GM23338 (cell line): Measurements from ENCODE around the gene ZCCHC24. TPM values are rescaled to one million over a fixed set of nuclear protein-coding genes. Genes with fewer than 3 reads are reported as not detected.

ENCODE experiments used
- ATAC-seq: fragments of 200-7000 bp; cut with Tn5 transposase; 3 replicates; pipeline ENCODE4 v1.9.1; 2020
- DNase-seq: peaks from one replicate; pipeline ENCODE4 v3.0.0-alpha.2; 2015; ENCODE audit warnings: low spot score
- H2AFZ ChIP-seq: fragments of 200-600 bp; sonication (generic); 2 replicates; pipeline ENCODE4 v1.8.0; 2016; ENCODE audit warnings: antibody characterized with exemption, mild to moderate bottlenecking, moderate library complexity
- H3F3A ChIP-seq: fragments of 200-600 bp; sonication (generic); replicated peaks from 2 replicates; pipeline ENCODE4 v1.8.0; 2017; ENCODE audit warnings: antibody characterized with exemption, mixed run types, low read depth
- H3K27ac ChIP-seq: fragments of 200-600 bp; sonication (generic); 2 replicates; pipeline ENCODE4 v1.6.1; 2016; ENCODE audit warnings: low read depth
- H3K27me3 ChIP-seq: fragments of 200-600 bp; sonication (generic); 2 replicates; pipeline ENCODE4 v1.8.0; 2016; ENCODE audit warnings: mild to moderate bottlenecking, mixed run types, moderate library complexity; ENCODE audit not compliant: insufficient read depth
- H3K36me3 ChIP-seq: fragments of 200-600 bp; sonication (generic); 2 replicates; pipeline ENCODE4 v1.8.0; 2016; ENCODE audit warnings: mild to moderate bottlenecking; ENCODE audit not compliant: insufficient read depth
- H3K4me1 ChIP-seq: fragments of 200-600 bp; sonication (generic); 2 replicates; pipeline ENCODE4 v1.8.0; 2016; ENCODE audit warnings: mild to moderate bottlenecking, moderate library complexity; ENCODE audit not compliant: insufficient read depth
- H3K4me2 ChIP-seq: fragments of 200-600 bp; sonication (generic); 2 replicates; pipeline ENCODE4 v1.7.1; 2017; ENCODE audit warnings: mixed run types
- H3K4me3 ChIP-seq: fragments of 200-600 bp; sonication (generic); 2 replicates; pipeline ENCODE4 v1.6.1; 2016; ENCODE audit warnings: mixed run types
- H3K79me2 ChIP-seq: fragments of 200-600 bp; sonication (generic); replicated peaks from 2 replicates; pipeline ENCODE4 v1.8.0; 2017; ENCODE audit warnings: mild to moderate bottlenecking; ENCODE audit not compliant: insufficient read depth
- H3K9me2 ChIP-seq: fragments of 200-600 bp; sonication (generic); 2 replicates; pipeline ENCODE4 v1.8.0; 2017; ENCODE audit not compliant: insufficient read depth
- H4K20me1 ChIP-seq: fragments of 200-600 bp; sonication (generic); replicated peaks from 2 replicates; pipeline ENCODE4 v1.8.0; 2017; ENCODE audit warnings: mild to moderate bottlenecking; ENCODE audit not compliant: insufficient read depth
- H3K27ac Mint-ChIP-seq: 2 replicates; pipeline ENCODE4 v1.8.0; 2020; ENCODE audit warnings: inconsistent platforms, mild to moderate bottlenecking, moderate library complexity, mixed read lengths
- H3K27me3 Mint-ChIP-seq: 3 replicates; pipeline ENCODE4 v1.8.0; 2022; ENCODE audit warnings: low read depth, mild to moderate bottlenecking, moderate library complexity, mixed read lengths, inconsistent platforms; ENCODE audit not compliant: insufficient read depth, poor library complexity
- H3K36me3 Mint-ChIP-seq: 3 replicates; pipeline ENCODE4 v1.8.0; 2021; ENCODE audit warnings: low read depth, mild to moderate bottlenecking, inconsistent platforms, moderate library complexity, mixed read lengths
- H3K4me1 Mint-ChIP-seq: 3 replicates; pipeline ENCODE4 v1.8.0; 2020; ENCODE audit warnings: mild to moderate bottlenecking, inconsistent platforms, mixed read lengths
- H3K4me3 Mint-ChIP-seq: 3 replicates; pipeline ENCODE4 v1.8.0; 2021; ENCODE audit warnings: moderate library complexity, mild to moderate bottlenecking, inconsistent platforms, mixed read lengths
- H3K9me3 Mint-ChIP-seq: 3 replicates; pipeline ENCODE4 v1.8.0; 2020; ENCODE audit warnings: moderate library complexity, mild to moderate bottlenecking, inconsistent platforms, mixed read lengths
- CREB1 ChIP-seq: fragments of 250-450 bp; sonication (Bioruptor Pico); IDR thresholded peaks from 2 replicates; pipeline ENCODE4 v1.5.0; 2020; ENCODE audit warnings: low read depth, mild to moderate bottlenecking, moderate library complexity
- EZH2 ChIP-seq: fragments of 200-600 bp; sonication (generic); IDR thresholded peaks from one replicate; pipeline ENCODE4 v1.8.0; 2017; ENCODE audit warnings: antibody characterized with exemption, mild to moderate bottlenecking, low read depth; ENCODE audit not compliant: unreplicated experiment
- JUNB ChIP-seq: IDR thresholded peaks from one replicate; pipeline ENCODE4 v1.6.1; 2016; ENCODE audit warnings: antibody characterized with exemption; ENCODE audit not compliant: unreplicated experiment
- REST ChIP-seq: IDR thresholded peaks from one replicate; pipeline ENCODE4 v1.6.1; 2018; ENCODE audit warnings: antibody characterized with exemption; ENCODE audit not compliant: unreplicated experiment
- ZNF114 ChIP-seq: fragments of 250-450 bp; sonication (Bioruptor Pico); IDR thresholded peaks from 2 replicates; pipeline ENCODE4 v1.5.0; 2020; ENCODE audit warnings: mild to moderate bottlenecking, moderate library complexity
- ZNF331 ChIP-seq: fragments of 250-450 bp; sonication (Bioruptor Pico); IDR thresholded peaks from 2 replicates; pipeline ENCODE4 v1.5.0; 2020; ENCODE audit warnings: low read depth, mild to moderate bottlenecking, moderate library complexity
- polyA plus RNA-seq: library from polyadenylated mRNA; unstranded; fragments of >200 nt; fragmentation: Nextera tagmentation; extraction: Ambion mirVana; gene quantifications from 2 replicates; pipeline ENCODE4 v1.2.1, GENCODE V29; 2016
- total RNA-seq: library from RNA; depleted of rRNA; stranded (reverse); fragments of >200 nt; shearing (Covaris generic); gene quantifications from 2 replicates; pipeline ENCODE4 v1.2.3, GENCODE V29; 2014
- TF ChIP-seq, protein P1 (sequence below): fragments of 250-450 bp; sonication (Bioruptor Pico); IDR thresholded peaks from 2 replicates; pipeline ENCODE4 v1.5.0; 2020; ENCODE audit warnings: mild to moderate bottlenecking, moderate library complexity
- TF ChIP-seq, protein P2 (sequence below), 2 experiments: fragments of 200-600 bp in 1 of 2; sonication (generic) in 1 of 2; conservative IDR thresholded peaks; 2 replicates each; pipeline versions ENCODE4 v1.5.1 to v1.6.1; 2016 to 2017; ENCODE audit warnings: antibody characterized with exemption in 2 of 2, low read depth in 2 of 2, mild to moderate bottlenecking in 2 of 2, moderate library complexity in 1 of 2

The ZCCHC24 gene
- total and polyA plus RNA-seq, 2 experiments from 2014 or later = 2.0 to 10.1 TPM

GRCh38 chr10:79336739-79337138 lies 108.7 kb downstream of the ZCCHC24 start (continued):
- TF ChIP-seq, protein P1, sequence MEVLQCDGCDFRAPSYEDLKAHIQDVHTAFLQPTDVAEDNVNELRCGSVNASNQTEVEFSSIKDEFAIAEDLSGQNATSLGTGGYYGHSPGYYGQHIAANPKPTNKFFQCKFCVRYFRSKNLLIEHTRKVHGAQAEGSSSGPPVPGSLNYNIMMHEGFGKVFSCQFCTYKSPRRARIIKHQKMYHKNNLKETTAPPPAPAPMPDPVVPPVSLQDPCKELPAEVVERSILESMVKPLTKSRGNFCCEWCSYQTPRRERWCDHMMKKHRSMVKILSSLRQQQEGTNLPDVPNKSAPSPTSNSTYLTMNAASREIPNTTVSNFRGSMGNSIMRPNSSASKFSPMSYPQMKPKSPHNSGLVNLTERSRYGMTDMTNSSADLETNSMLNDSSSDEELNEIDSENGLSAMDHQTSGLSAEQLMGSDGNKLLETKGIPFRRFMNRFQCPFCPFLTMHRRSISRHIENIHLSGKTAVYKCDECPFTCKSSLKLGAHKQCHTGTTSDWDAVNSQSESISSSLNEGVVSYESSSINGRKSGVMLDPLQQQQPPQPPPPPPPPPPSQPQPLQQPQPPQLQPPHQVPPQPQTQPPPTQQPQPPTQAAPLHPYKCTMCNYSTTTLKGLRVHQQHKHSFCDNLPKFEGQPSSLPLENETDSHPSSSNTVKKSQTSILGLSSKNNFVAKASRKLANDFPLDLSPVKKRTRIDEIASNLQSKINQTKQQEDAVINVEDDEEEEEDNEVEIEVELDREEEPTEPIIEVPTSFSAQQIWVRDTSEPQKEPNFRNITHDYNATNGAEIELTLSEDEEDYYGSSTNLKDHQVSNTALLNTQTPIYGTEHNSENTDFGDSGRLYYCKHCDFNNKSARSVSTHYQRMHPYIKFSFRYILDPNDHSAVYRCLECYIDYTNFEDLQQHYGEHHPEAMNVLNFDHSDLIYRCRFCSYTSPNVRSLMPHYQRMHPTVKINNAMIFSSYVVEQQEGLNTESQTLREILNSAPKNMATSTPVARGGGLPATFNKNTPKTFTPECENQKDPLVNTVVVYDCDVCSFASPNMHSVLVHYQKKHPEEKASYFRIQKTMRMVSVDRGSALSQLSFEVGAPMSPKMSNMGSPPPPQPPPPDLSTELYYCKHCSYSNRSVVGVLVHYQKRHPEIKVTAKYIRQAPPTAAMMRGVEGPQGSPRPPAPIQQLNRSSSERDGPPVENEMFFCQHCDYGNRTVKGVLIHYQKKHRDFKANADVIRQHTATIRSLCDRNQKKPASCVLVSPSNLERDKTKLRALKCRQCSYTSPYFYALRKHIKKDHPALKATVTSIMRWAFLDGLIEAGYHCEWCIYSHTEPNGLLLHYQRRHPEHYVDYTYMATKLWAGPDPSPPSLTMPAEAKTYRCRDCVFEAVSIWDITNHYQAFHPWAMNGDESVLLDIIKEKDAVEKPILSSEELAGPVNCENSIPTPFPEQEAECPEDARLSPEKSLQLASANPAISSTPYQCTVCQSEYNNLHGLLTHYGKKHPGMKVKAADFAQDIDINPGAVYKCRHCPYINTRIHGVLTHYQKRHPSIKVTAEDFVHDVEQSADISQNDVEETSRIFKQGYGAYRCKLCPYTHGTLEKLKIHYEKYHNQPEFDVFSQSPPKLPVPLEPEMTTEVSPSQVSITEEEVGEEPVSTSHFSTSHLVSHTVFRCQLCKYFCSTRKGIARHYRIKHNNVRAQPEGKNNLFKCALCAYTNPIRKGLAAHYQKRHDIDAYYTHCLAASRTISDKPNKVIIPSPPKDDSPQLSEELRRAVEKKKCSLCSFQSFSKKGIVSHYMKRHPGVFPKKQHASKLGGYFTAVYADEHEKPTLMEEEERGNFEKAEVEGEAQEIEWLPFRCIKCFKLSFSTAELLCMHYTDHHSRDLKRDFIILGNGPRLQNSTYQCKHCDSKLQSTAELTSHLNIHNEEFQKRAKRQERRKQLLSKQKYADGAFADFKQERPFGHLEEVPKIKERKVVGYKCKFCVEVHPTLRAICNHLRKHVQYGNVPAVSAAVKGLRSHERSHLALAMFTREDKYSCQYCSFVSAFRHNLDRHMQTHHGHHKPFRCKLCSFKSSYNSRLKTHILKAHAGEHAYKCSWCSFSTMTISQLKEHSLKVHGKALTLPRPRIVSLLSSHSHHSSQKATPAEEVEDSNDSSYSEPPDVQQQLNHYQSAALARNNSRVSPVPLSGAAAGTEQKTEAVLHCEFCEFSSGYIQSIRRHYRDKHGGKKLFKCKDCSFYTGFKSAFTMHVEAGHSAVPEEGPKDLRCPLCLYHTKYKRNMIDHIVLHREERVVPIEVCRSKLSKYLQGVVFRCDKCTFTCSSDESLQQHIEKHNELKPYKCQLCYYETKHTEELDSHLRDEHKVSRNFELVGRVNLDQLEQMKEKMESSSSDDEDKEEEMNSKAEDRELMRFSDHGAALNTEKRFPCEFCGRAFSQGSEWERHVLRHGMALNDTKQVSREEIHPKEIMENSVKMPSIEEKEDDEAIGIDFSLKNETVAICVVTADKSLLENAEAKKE (CRISPR knock-in tag) = no peak
- TF ChIP-seq JUNB = no peak
- TF ChIP-seq CREB1 (CRISPR knock-in tag) = no peak
- TF ChIP-seq ZNF114 = no peak
- TF ChIP-seq ZNF331 (CRISPR knock-in tag) = no peak
- TF ChIP-seq, protein P2, sequence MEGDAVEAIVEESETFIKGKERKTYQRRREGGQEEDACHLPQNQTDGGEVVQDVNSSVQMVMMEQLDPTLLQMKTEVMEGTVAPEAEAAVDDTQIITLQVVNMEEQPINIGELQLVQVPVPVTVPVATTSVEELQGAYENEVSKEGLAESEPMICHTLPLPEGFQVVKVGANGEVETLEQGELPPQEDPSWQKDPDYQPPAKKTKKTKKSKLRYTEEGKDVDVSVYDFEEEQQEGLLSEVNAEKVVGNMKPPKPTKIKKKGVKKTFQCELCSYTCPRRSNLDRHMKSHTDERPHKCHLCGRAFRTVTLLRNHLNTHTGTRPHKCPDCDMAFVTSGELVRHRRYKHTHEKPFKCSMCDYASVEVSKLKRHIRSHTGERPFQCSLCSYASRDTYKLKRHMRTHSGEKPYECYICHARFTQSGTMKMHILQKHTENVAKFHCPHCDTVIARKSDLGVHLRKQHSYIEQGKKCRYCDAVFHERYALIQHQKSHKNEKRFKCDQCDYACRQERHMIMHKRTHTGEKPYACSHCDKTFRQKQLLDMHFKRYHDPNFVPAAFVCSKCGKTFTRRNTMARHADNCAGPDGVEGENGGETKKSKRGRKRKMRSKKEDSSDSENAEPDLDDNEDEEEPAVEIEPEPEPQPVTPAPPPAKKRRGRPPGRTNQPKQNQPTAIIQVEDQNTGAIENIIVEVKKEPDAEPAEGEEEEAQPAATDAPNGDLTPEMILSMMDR (conservative IDR thresholded peaks at IDR 0.05; ENCODE audit: low read depth in 2 of 2) = no peak
- no peak for TF ChIP-seq EZH2

DNA sequence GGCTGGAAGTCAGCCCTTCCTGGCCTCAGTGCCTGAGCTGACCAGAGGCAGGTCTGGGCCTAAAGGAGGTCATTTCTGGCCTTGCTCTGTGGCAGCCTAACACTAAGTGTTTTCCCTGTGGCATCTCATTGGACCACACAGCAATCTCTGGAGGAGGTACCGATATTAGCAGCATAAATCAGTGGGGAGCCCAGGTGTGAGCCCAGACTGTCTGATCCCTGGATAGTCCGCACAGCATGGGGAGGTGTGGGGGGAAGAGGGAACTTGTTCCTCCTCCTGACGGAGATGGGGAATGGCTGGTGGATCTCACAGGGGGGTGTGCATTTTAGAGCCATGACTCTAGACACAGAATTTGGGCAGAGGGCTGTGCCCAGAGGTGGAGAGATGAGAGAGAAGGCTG lies 109.1 kb downstream of the ZCCHC24 start:
- DNase-seq (no peak), ATAC-seq (peak; percentile 35)
- no peaks in the 10 kb centered on the region for H3F3A ChIP-seq
- H3K27ac Mint-ChIP-seq = no peak overlapping the region
- H3K36me3 ChIP-seq = no peaks in the 10 kb centered on the region
- no peaks in the 10 kb centered on the region for H3K4me1 ChIP-seq
- no peaks in the 10 kb centered on the region for H4K20me1 ChIP-seq
- H2AFZ ChIP-seq = no peak overlapping the region
- no peaks in the 10 kb centered on the region; the same call in 2 of the 3 replicates for H3K36me3 Mint-ChIP-seq
- no peaks in the 10 kb centered on the region for H3K9me2 ChIP-seq
- no peak overlapping the region for H3K27ac ChIP-seq
- H3K4me2 ChIP-seq = no peak overlapping the region
- H3K79me2 ChIP-seq = no peaks in the 10 kb centered on the region
- peaks cover 7% of the 10 kb centered on the region; the same call in 2 of the 3 replicates for H3K9me3 Mint-ChIP-seq
- H3K4me1 Mint-ChIP-seq = peaks cover 5% of the 10 kb centered on the region; the same call in 2 of the 3 replicates
- H3K4me3 Mint-ChIP-seq = no peak overlapping the region
- H3K4me3 ChIP-seq = no peak overlapping the region
- peaks cover 15% of the 10 kb centered on the region for H3K27me3 Mint-ChIP-seq
- H3K27me3 ChIP-seq = no peaks in the 10 kb centered on the region
- no peak for TF ChIP-seq REST
